Measurements from ENCODE around the gene ZNF362.

ZNF362 gene

DNA sequence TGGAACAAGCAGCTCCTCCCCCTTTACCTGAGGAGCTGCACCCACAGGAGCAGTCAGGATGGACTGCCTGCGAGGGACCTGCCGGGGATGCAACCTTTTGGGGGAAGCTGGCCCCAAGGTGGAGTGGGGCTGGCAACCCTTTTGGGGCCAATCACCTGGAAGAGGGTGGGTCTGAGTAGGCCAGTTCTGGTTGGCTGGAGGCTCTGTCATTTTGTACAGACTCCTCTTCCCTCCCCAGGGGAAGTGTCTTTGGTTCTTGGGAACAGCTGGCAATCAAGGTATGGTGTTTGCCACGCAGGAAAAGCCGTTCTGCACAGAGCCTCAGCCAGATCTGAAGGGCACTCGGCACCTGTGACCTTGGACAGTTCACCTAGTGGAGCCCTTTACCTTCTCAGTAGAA is 64.9 kb downstream of the ZNF362 start:
- H3K27ac ChIP-seq (ENCODE audit: low read depth, low read length) = no peak overlapping the region
- no peak overlapping the region for H3K9ac ChIP-seq (ENCODE audit: low read length)
- no peaks in the 10 kb centered on the region for H3K9me3 ChIP-seq (ENCODE audit: control insufficient read depth, insufficient read depth, low read depth, low read length)
- H3K36me3 ChIP-seq (ENCODE audit: control insufficient read depth, insufficient read depth, low read length) = peaks cover 19% of the 10 kb centered on the region
- H3K4me1 ChIP-seq (ENCODE audit: control insufficient read depth, insufficient read depth, low read length) = no peaks in the 10 kb centered on the region
- H3K4me3 ChIP-seq (ENCODE audit: low read depth, low read length) = no peak overlapping the region
- H3K27me3 ChIP-seq (ENCODE audit: control insufficient read depth, insufficient read depth, low read length) = peaks cover 9% of the 10 kb centered on the region; the same call in 1 of the 2 replicates

DNA sequence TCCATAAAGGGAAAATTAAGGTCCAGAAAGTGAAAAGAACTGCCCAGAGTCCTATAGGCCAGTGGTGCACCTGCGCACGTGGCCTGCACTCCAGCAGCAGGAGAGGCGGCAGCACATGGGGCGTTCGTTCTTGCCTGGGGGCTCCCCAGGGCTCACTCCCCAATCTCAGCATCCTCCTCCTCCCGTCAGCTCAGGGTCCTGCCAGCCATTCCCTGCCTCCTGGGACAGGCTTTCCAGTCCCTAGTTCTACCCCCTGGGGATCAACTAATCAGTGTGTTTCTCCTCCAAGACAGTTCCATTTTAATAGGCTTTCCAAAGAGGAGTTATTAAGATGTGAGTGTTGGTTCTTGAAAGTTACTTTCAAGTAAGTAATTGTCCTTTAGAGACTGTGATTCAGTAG is 65.8 kb downstream of the ZNF362 start:
- Histone ChIP-seq H3K4me1 (ENCODE audit: control insufficient read depth, insufficient read depth, low read length) (no peaks in the 10 kb centered on the region), H3K27me3 (ENCODE audit: control insufficient read depth, insufficient read depth, low read length) (peaks cover 6% of the 10 kb centered on the region; the same call in 1 of the 2 replicates), H3K9me3 (ENCODE audit: control insufficient read depth, insufficient read depth, low read depth, low read length) (no peaks in the 10 kb centered on the region), H3K9ac (ENCODE audit: low read length) (no peak overlapping the region), H3K4me3 (ENCODE audit: low read depth, low read length) (no peak overlapping the region), H3K27ac (ENCODE audit: low read depth, low read length) (no peak overlapping the region), H3K36me3 (ENCODE audit: control insufficient read depth, insufficient read depth, low read length) (peaks cover 27% of the 10 kb centered on the region)

DNA sequence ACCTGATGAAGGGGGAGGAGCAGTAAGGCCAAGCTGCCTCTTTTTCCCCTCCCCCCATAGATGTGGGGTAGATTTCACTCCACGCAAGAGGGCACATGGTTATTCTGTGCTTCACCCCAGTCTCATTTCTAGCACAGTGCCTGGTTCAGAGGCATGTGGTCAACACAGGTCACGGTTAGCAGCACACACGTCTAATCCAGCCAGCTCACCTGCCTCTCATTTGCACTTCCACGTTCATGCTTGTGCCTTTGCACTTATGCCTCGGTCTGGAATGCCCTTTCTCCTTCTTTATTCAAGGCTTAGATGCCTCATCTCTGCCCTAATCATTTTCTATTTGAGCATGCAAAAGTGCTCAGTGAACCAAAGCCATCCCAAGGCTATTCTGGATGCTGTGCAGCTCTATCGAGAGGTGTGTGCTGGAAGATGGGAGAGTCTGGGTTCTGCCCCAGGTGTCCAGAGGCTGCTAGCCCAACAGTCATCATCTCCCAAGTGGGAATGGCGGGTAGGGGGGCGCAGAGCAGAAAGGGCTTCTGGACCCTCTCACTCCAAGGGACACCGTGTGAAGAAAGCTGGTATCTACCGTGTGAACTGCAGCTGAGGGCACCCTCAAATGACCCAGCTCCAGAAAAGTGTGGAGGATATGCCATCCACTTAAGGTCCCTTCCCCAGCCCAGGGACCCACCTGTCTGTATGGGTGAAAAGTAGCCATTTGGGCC is 66.7 kb downstream of the ZNF362 start:
- Histone ChIP-seq H3K9me3 (ENCODE audit: control insufficient read depth, insufficient read depth, low read depth, low read length) (no peaks in the 10 kb centered on the region), H3K27me3 (ENCODE audit: control insufficient read depth, insufficient read depth, low read length) (peaks cover 6% of the 10 kb centered on the region; the same call in 1 of the 2 replicates), H3K9ac (ENCODE audit: low read length) (no peak overlapping the region), H3K4me3 (ENCODE audit: low read depth, low read length) (no peak overlapping the region), H3K36me3 (ENCODE audit: control insufficient read depth, insufficient read depth, low read length) (peaks cover 35% of the 10 kb centered on the region), H3K4me1 (ENCODE audit: control insufficient read depth, insufficient read depth, low read length) (no peaks in the 10 kb centered on the region), H3K27ac (ENCODE audit: low read depth, low read length) (no peak overlapping the region)

DNA sequence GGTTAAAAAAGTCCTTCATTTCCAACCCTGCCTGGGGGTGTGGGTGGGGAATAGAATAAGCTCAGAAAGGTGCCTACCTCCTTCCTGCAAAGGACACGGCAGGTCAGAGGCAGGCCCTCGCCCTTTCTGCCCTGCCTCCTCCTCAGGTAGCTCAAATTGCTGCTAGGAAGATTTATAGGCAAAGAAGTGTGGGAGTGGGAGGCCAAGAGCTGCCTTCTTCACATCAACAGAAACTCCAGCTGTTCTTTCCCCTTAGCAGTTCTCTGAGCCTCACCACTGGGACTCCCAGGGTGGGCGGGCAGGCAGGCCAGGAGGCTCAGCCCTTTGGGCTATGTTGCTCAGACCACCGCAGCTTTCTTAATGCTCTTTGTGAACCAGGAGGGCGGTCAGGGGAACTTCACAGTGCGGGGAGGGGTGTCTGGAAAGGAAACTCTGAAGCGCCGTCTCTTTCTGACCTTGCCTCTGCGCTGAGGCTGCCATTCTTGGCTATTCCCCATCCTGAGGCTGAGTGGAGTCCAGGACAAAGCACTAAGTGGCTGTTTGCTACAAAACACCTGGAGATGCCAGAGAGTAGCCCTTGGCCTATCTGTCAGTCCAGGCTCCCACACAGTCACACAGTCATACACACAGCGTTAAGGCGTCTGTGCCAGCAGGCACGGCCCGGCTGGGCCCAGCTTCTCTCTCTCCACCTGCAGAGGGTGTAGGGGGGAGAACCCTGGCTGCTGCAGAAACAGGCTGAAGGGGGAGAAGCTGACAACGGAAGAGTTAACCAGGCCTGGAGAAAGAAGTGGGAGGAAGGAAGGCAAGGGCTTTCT is 67.6 kb downstream of the ZNF362 start:
- peaks cover 43% of the 10 kb centered on the region for H3K36me3 ChIP-seq (ENCODE audit: control insufficient read depth, insufficient read depth, low read length)
- no peak overlapping the region for H3K27ac ChIP-seq (ENCODE audit: low read depth, low read length)

DNA sequence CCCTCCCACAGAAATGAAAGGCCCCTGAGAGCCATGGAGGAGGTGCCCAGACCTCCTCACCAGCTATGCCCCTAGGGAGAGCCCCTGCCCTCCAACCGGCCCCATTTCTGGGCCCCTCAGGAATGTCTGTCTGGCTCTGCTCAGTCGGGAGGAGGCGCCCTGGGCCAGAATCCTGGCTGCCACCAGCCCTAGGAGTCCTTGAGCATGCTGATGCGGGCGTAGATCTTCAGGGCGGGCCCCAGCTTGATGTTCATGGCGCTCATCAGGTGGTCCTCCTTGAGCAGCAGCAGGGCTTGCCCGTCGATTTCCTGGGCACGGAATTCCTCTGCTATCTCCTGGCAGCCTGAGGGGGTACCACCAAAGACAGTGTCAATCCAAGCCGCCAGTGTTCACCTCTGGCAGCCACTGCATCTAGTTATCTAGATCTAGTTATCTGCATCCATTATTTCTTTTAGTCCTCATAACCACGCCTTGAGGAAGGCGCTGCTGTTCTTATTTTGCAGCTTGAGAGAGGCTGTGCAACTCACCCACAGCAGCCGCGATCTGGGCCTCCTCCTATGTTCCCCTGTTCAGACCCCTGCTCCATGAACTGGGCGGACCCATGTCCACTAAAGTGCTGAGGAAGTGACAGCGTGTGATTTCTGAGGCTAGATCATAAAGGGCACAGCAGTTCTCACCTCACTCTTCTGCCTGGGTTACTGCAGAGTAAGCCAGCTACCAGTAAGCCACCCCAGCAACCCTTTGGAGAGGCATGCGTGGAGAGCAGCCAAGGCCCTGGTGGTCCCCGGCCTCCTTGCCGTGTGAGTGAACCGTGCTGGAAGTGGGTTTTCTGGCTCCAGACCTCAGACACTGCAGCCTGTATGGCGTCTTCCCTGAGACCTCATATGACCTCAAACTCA is 68.6 kb downstream of the ZNF362 start:
- Histone ChIP-seq H3K4me3 (ENCODE audit: low read depth, low read length) (no peak overlapping the region), H3K27ac (ENCODE audit: low read depth, low read length) (no peak overlapping the region), H3K27me3 (ENCODE audit: control insufficient read depth, insufficient read depth, low read length) (no peaks in the 10 kb centered on the region), H3K9ac (ENCODE audit: low read length) (no peak overlapping the region), H3K36me3 (ENCODE audit: control insufficient read depth, insufficient read depth, low read length) (peaks cover 54% of the 10 kb centered on the region), H3K4me1 (ENCODE audit: control insufficient read depth, insufficient read depth, low read length) (no peaks in the 10 kb centered on the region), H3K9me3 (ENCODE audit: control insufficient read depth, insufficient read depth, low read depth, low read length) (no peaks in the 10 kb centered on the region)

More for the DNA sequence above, 67.6 kb downstream of the ZNF362 start:
- Histone ChIP-seq H3K4me1 (ENCODE audit: control insufficient read depth, insufficient read depth, low read length) (no peaks in the 10 kb centered on the region), H3K27me3 (ENCODE audit: control insufficient read depth, insufficient read depth, low read length) (peaks cover under 1% of the 10 kb centered on the region; the same call in 1 of the 2 replicates), H3K9ac (ENCODE audit: low read length) (no peak overlapping the region), H3K9me3 (ENCODE audit: control insufficient read depth, insufficient read depth, low read depth, low read length) (no peaks in the 10 kb centered on the region), H3K4me3 (ENCODE audit: low read depth, low read length) (no peak overlapping the region)

DNA sequence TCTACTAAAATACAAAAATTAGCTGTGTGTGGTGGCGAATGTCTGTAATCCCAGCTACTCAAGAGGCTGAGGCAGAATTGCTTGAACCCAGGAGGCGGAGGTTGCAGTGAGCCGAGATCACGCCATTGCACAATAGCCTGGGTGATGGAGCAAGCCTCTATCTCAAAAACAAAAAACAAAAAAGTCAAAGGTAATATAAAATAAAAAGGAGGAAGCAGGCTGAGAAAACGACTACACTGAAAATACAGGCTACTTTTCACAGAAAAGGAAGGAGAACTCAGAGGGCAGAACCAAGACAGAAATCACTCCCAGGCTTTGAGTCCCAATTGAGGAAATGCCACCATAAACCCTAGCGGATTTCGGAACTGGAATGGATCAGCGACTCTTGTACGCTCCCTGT is 70.5 kb downstream of the ZNF362 start:
- H3K4me3 ChIP-seq (ENCODE audit: low read depth, low read length) = no peak overlapping the region
- H3K9ac ChIP-seq (ENCODE audit: low read length) = no peak overlapping the region
- no peaks in the 10 kb centered on the region for H3K9me3 ChIP-seq (ENCODE audit: control insufficient read depth, insufficient read depth, low read depth, low read length)
- no peaks in the 10 kb centered on the region for H3K27me3 ChIP-seq (ENCODE audit: control insufficient read depth, insufficient read depth, low read length)
- H3K27ac ChIP-seq (ENCODE audit: low read depth, low read length) = no peak overlapping the region
- H3K36me3 ChIP-seq (ENCODE audit: control insufficient read depth, insufficient read depth, low read length) = peaks cover 64% of the 10 kb centered on the region
- no peaks in the 10 kb centered on the region for H3K4me1 ChIP-seq (ENCODE audit: control insufficient read depth, insufficient read depth, low read length)

DNA sequence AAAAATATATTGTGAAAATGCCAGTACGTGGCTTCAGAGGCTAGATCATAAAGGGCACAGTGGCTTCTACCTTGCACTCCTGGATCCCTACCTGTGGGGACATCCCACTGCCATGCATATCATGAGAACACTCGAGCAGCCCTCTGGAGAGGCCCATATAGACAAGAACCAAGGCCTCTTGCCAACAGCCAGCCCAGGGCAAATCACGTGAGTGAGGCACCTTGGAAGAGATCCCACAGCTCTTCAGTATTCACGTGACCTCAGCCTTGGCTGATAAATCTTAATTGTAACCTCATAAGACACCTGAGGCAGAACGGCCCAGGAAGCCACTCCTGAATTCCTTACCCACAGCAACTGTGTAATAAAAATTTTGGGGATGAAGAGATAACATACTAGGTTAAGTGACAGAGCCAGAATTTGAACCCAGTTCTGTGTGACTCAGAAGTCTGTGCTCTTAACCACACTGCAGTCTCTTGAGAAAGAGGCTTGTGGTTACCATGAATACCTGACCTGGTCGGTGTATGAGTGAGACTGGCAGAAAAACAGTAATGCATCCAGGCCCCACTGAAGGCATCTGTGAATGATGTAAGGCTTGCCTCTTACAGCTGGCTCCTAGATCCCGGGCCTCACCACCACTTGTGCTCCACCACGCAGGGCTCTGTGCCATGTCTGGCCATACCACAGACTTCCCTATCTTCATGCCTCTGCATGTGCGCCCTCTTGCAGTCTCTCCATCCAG is 71.5 kb downstream of the ZNF362 start:
- H3K4me3 ChIP-seq (ENCODE audit: low read depth, low read length) = no peak overlapping the region
- no peaks in the 10 kb centered on the region for H3K4me1 ChIP-seq (ENCODE audit: control insufficient read depth, insufficient read depth, low read length)
- H3K27me3 ChIP-seq (ENCODE audit: control insufficient read depth, insufficient read depth, low read length) = no peaks in the 10 kb centered on the region
- no peaks in the 10 kb centered on the region for H3K9me3 ChIP-seq (ENCODE audit: control insufficient read depth, insufficient read depth, low read depth, low read length)
- H3K27ac ChIP-seq (ENCODE audit: low read depth, low read length) = no peak overlapping the region
- peaks cover 73% of the 10 kb centered on the region for H3K36me3 ChIP-seq (ENCODE audit: control insufficient read depth, insufficient read depth, low read length)
- H3K9ac ChIP-seq (ENCODE audit: low read length) = no peak overlapping the region

DNA sequence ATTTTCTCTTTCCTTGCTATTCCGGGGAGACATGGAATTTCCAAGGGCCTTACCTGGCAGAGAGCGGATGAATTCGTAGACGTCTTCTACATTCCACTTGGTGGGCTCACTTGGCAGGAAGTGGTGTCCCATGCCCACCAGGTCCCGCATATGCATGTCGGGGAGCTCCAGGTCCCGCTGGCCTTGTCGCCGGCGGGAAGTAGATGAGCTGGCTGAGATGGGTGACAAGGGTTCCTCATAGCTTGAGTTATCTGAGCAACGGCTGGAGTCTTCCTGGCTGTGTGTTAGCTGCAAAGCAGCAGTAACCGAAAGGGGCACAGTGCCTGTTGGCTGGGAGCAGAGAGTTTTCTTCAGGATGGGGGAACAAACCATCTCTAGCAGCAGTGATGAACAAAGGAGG is 72.5 kb downstream of the ZNF362 start:
- Histone ChIP-seq H3K27me3 (ENCODE audit: control insufficient read depth, insufficient read depth, low read length) (peaks cover 3% of the 10 kb centered on the region; the same call in 1 of the 2 replicates), H3K36me3 (ENCODE audit: control insufficient read depth, insufficient read depth, low read length) (peaks cover 80% of the 10 kb centered on the region), H3K27ac (ENCODE audit: low read depth, low read length) (no peak overlapping the region), H3K4me3 (ENCODE audit: low read depth, low read length) (no peak overlapping the region), H3K4me1 (ENCODE audit: control insufficient read depth, insufficient read depth, low read length) (no peaks in the 10 kb centered on the region), H3K9me3 (ENCODE audit: control insufficient read depth, insufficient read depth, low read depth, low read length) (no peaks in the 10 kb centered on the region), H3K9ac (ENCODE audit: low read length) (no peak overlapping the region)

DNA sequence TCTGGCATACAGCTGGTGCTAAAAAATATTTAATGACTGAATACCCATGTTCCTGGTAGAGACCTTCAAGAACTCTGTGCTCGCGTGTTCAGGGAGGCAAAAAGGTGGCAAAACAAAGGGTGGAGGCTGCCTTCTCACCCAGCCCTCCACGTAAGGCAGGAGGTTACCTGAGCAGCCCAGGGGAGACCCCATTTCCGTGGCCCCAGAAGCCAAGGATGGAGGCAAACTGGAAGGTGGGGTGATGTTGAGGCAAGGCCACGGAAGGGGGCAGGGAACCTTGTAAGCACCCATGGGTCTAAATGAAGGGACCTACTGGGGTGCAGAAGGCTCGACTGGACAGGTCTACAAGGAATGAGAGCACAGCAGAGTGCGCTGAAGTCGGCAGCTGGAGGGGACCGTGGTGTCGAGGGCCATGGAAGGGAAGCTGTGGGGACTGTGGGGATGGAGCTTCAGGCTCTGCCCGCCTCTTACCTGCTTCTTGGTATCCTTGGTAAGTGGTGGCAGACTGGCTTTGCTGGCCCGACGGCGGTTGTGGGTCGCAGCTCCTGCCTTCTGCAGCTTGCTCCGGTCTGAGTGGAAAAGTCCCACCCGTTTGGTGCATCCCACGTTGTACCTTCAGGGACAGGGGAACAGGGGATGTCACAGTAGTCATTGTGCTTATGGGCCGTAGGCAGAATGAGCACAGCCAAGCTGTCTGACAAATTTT is 73.5 kb downstream of the ZNF362 start:
- Histone ChIP-seq H3K36me3 (ENCODE audit: control insufficient read depth, insufficient read depth, low read length) (peaks cover 74% of the 10 kb centered on the region), H3K4me3 (ENCODE audit: low read depth, low read length) (no peak overlapping the region), H3K9me3 (ENCODE audit: control insufficient read depth, insufficient read depth, low read depth, low read length) (no peaks in the 10 kb centered on the region), H3K9ac (ENCODE audit: low read length) (no peak overlapping the region), H3K27me3 (ENCODE audit: control insufficient read depth, insufficient read depth, low read length) (peaks cover 11% of the 10 kb centered on the region; the same call in 1 of the 2 replicates), H3K27ac (ENCODE audit: low read depth, low read length) (no peak overlapping the region), H3K4me1 (ENCODE audit: control insufficient read depth, insufficient read depth, low read length) (no peaks in the 10 kb centered on the region)

Measured in HUES6 (cell line).